Measurements from ENCODE around the gene SCG3.

Gene SCG3

GRCh38 chr15:51680321-51680720, 982 bp upstream of the SCG3 start:
- no peak for DNase-seq

DNA sequence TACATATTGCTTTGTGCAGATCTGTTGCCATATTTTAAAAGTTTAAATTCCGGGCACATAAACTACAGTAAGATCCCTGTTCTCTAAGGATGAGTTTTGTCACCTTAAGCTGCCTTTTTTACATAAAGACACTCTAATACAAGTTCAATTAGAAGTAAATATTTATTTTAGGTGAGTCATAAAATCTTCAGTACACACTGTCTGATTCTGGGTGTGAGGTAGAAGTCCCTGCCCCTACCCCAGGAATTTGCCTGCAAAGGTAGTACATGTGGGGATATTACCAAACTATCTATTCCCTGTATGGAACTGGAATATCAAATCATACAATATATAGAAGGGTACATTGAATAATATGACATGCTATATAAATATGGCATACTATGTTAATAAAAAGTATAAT, 6.3 kb downstream of the SCG3 start:
- DNase-seq, result no peak

DNA sequence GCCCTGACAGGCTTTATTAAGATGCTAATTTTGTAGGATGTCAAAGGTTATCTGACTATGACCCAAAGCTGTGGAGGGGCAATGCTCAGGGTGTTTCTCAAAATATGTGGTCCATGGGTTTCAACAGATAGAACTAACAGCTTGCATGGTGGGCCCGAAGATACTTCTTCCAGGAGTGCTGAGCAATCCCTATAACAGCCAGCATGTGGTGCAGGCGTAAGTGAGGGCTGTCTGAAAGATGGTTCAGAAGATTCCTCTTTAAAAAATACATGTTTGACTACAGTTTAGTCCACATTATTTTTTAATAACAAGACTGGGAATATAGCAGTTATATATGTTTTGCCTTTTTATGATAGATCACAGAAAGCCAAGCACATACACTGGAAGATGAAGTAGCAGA, 7.6 kb downstream of the SCG3 start:
- no peak for DNase-seq

- no peak for DNase-seq
These were observed 10.9 kb downstream of the SCG3 start for GRCh38 chr15:51692154-51692553.

DNA sequence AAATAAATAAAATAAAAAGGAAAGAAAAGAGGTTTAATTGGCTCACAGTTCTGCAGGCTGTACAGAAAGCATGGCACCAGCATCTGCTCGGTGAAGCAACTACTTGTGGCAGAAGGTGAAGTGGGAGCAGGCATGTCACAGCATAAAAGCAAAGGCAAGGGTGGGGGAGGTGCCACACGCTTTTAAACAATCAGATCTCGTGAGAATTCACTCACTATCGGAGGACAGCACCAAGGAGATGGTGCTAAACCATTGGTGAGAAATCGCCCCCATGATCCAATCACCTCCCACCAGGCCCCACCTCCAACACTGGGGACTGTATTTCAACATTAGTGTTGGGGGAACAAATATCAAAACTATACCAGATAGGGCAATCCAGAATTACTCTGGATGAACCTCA, 15.3 kb downstream of the SCG3 start:
- DNase-seq, result no peak

DNA sequence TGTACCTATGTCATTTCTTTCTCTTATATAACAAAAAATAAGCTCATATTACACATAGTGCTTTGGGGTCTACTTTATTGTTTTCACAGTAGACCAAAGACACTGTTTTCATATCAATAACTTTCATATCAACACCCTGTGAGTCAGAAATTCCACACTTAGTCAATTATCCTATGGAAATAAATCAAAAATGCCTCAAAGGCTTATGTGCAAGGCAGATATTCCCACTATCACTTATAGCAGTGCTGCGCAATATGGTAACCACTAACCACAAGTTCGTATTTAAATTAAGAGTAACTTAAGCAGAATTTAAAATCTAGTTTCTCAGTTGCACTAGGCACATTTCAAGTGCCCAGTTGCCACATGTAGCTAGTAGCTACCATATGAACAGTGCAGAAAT, 15.9 kb downstream of the SCG3 start:
- no peak for DNase-seq

- DNase-seq, result no peak
These were observed 18.1 kb downstream of the SCG3 start for GRCh38 chr15:51699373-51699772.

DNA sequence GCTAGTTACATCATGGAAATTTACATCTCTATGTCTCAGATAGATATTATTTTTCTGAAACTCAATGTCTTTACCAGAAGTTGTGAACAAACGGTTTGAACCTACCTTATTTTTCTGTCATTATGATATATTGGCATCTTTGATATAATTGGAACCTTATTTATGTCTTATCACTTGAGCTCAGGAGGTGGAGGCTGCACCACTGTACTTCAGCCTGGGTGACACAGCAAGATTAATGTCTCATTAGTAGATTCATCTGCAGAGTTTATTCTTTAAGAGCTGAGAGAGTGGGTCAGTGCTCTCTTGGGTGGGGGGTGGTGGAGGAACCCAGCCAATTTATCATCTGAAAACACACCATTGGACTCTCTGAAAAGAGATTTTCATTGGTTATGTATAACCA, 21.4 kb downstream of the SCG3 start:
- DNase-seq, result no peak

DNA sequence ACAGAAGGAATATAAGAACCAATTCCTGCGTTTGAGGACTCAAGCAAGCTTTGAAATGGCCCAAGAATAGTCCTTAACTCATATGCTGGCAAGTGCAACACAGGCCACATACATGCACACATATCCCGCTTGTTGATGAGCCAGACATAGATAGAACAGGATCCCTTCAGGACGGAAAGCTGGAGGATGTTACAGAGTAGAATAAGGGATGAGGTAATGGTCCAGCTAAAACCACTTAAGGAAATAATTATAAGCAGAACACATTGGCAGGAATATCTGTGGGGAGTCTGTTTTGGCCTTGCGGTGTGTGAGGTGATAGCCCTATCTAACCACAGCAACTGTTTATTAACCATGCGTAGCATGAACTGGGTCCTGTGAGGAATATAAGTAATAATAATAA, 25.0 kb downstream of the SCG3 start:
- no peak for DNase-seq

DNA sequence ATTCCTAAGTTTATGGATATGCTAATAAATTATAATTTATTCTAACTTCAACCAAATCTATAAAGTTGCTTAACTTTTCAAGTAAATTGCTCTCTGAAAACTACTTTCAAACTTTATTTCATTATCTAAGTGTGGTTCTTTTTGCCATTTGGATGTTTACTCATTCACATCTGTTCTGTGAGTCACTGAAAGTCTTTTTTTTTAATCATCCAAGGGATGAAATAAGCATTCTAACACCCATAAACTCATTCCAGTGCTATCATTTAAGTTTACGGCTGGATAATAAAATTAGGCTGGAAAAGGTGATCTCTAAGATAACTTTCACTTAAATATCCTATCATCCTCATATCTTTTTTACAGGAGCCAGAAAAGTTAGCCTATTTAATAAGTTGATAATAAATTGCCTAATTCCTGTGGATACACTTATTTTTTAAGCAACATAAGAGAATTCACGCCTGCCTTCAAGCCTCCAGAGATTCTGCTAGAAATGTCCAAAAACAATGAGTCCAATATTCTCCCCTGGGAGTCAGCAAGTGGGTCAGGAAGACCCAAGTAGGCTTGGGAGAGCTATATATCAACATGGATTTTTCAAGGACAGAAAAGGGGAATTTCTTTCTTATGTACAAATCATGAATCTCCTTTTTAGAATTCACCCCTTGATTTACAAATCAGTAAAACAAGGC, 25.8 kb downstream of the SCG3 start:
- no peak for DNase-seq

DNA sequence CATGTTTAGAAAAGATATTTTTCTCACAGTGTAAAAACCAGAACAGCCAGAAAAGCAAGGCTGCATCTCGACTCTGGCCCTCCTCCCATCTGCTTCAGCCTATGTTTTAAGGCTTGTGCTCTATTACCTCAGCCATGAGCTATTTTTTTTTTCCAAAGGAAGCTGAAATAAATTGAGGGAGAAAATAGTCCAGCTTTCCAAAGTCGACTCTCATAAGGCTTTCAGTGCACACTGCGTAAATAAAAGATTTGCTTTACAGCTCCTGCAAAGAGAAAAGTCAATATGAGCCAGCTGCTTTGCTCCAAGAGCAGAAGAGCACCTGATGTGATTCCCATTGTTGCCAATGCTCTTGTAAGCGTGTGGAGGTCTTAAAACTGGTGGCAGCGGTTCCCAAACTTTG, 26.7 kb downstream of the SCG3 start:
- no peak for DNase-seq

DNA sequence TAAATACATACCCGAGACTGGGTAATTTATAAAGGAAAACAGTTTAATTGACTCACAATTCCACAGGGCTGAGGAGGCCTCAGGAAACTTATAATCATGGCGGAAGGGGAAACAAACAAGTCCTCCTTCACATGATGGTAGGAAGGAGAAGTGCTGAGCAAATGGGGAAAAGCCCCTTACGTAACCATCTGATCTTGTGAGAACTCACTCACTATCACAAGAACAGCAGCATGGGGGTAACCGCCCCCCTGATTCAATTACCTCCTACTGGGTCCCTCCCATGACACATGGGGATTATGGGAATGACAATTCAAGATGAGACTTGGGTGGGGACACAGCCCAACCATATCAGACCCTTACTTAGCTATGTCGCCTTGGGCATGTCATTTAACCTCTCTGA, 27.7 kb downstream of the SCG3 start:
- DNase-seq, result no peak

- DNase-seq, result no peak
These were observed 32.9 kb downstream of the SCG3 start for GRCh38 chr15:51714162-51714561.

DNA sequence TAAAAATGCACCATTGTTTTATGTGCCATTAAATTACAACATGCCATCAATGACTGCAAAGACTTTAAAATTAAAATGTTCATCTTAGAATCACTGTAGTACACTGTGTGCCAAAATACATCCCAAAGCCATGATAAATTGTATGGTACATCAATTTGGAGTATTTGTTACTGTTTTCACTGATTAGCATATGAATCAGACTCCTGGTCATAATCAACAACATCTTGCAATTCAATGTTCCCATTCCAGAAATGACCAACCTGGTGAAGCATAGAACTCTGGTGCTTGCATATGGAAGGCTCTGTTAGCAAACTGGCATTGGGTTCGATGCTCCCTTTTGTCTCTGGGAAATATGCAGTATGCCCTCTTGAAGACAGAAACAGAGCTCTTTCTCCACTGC, 33.6 kb downstream of the SCG3 start:
- DNase-seq, result no peak

- no peak for DNase-seq
These were observed 36.9 kb downstream of the SCG3 start for GRCh38 chr15:51718219-51718618.

DNA sequence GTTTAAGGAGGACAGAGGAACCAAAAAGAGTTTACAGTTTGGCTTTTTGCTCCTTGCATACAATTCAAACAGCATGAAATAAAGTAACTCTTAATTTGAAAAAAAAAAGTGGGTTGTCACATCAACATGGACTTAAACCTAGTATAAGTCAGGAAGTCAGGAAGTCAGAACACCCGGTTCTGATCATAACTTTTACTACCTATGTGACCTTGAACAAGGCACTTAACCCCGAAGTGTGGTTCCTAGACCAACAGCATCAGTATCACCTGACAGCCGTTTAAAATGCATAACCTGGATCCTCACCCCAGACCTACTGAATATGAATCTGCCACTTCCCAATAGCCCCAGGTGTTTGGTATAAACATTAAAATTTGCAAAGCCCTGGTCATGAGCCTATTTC, 37.4 kb downstream of the SCG3 start:
- no peak for DNase-seq

DNA sequence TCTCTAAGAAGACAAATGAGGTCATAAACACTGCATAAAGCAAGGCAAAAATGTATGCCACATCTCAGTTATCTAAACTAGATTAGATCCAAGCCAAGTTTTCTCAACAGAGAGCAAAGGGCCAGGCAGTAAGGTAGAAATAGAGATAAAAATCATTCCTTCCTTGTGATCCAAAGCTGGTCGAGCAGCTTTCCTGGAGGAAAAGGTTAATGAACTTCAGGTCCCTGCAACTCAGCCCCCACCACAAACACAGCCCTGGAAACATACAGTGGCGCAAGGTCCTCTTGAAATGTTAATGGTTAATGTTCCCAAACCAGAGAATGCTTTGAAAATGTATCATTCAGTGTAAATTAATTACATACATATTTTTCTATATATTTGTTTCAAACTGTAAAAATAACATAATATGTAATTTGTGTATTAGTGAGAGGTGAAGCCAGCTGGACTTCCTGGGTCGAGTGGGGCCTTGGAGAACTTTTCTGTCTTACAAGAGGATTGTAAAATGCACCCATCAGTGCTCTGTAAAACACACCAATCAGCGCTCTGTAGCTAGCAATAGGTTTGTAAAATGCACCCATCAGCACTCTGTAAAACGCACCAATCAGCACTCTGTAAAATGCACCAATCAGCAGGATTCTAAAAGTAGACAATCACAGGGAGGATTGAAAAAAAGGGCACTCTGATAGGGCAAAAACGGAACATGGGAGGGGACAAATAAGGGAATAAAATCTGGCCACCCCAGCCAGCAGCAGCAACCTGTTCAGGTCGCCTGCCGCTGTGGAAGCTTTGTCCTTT, 39.1 kb downstream of the SCG3 start:
- no peak for DNase-seq

- DNase-seq, result no peak
These were observed 40.1 kb downstream of the SCG3 start for GRCh38 chr15:51721199-51721960.

DNA sequence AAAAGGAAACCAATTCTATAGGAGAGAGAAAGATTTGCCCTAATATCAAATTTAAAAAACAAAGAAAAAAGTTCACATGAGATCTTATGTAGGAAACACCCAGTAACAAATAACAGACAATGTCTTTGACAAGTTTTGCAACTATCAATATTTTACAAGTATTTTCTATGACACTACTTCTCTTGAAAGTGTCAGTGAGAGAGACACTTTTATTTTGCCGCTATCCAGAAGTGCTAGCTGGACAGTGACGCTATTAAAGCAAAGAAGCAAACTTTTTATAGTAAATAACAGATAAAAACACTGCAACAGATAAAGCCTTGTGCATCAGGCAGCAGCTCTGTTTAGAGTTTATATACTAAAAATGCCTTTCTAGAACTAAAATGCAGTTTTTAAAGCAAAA, 42.9 kb downstream of the SCG3 start:
- DNase-seq, result no peak

DNA sequence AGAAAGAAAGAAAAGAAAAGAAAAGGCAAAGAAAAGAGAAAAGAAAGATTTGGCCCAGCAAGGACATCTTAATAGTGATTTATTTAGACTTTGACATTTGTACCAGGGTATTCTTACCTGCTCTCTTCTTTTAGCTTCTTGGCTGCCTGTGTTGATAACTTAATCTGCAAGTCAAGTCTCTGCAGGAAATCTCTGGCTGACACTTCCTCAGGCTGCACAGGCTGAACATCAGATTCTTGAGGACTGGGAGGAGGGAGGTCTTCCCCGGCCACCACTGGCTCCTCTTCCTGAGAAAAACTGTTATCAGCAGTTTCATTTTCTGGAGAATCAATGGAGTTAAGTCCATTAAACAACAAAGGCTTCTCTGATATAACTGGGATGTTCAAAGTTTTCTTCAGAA, 43.4 kb downstream of the SCG3 start:
- DNase-seq, result no peak

- peak; percentile 46 to 54 for DNase-seq
These were observed 45.2 kb downstream of the SCG3 start for GRCh38 chr15:51726302-51727073.

DNA sequence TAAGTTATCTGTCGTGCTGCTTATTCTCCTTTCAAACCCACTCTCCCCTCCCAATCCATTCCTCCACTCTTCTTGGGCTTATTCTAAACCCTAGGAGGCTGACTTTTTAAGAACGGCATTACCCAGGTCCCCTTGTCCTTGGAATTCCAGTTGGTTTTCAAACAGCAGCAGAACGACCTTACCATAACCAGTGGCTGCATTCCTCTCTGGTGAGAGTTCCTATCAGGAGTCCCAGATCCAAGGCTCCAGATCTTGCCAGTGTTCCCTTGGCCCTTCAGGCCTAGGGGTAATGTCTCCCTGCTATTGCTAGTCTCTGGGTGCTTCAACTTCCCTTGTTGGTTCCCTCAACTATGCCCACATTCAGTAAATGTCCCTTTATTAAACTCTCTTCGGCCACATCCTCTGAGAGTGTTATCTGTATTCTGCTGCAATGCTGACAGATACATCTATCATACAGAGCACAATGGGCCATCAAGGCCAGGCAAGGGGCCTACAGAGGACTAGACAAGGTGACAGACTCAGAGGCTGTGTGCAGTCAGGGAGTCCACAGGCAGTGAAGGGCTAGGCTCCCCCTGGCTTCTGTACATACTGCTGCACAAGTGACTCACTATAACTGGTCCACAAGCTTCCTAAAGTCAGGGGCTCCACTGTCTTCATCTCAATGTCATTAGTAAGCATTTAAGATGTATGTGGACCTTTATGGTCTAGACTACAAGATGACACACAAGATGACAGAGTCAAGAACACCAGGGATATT, 46.0 kb downstream of the SCG3 start:
- DNase-seq, result no peak

Measured in activated T-cell treated with anti-CD3 and anti-CD28 coated beads, Interleukin-2, amount 50 U/mL, for 48 hours (primary cell).